H1 (cell line): ENCODE data around the gene TOP3A. TPM values are rescaled to one million over a fixed set of nuclear protein-coding genes. Genes with fewer than 3 reads are reported as not detected.

ENCODE experiments used
- CTCF ChIA-PET: fragments of 300-600 bp; sonication (Branson Sonifier 250); formaldehyde crosslinking; loops from one replicate; lab custom pipeline; 2021; ENCODE audit not compliant: partially characterized antibody; lab: Charles Lee
- POLR2A ChIA-PET: fragments of 300-600 bp; sonication (Branson Sonifier 250); formaldehyde crosslinking; loops from one replicate; lab custom pipeline; 2021; ENCODE audit warnings: inconsistent platforms; ENCODE audit not compliant: partially characterized antibody; lab: Charles Lee
- DNase-seq, 2 experiments: peaks; one replicate each; pipeline versions ENCODE4 v3.0.0 to v3.0.0-alpha.2; 2010 to 2022; ENCODE audit warnings: low spot score in 2 of 2, low read depth in 1 of 2, mixed read lengths in 1 of 2
- FAIRE-seq: peaks from 2 replicates; lab custom pipeline; 2011; peaks lifted over from hg19 to GRCh38; lab: Jason Lieb, UNC
- H2AFZ ChIP-seq: 2 replicates; pipeline ENCODE4 v1.8.1; 2012; ENCODE audit warnings: low read length, inconsistent platforms
- H2AK5ac ChIP-seq: 2 replicates; pipeline ENCODE4 v1.6.1; 2013; ENCODE audit warnings: low read depth, low read length
- H2BK120ac ChIP-seq: replicated peaks from 2 replicates; pipeline ENCODE3; 2013; ENCODE audit warnings: low read depth, low read length, inconsistent platforms
- H2BK12ac ChIP-seq: 2 replicates; pipeline ENCODE4 v1.6.1; 2013; ENCODE audit warnings: low read depth, low read length
- H2BK15ac ChIP-seq: 2 replicates; pipeline ENCODE4 v1.6.1; 2013; ENCODE audit warnings: low read length
- H2BK20ac ChIP-seq: 2 replicates; pipeline ENCODE4 v1.6.1; 2013; ENCODE audit warnings: low read length
- H2BK5ac ChIP-seq: 2 replicates; pipeline ENCODE4 v1.6.1; 2013; ENCODE audit warnings: low read depth, low read length
- H3K14ac ChIP-seq: 2 replicates; pipeline ENCODE4 v1.6.1; 2013; ENCODE audit warnings: inconsistent platforms; ENCODE audit not compliant: insufficient read length
- H3K18ac ChIP-seq: 2 replicates; pipeline ENCODE4 v1.6.1; 2013; ENCODE audit warnings: low read length; ENCODE audit errors: extremely low read depth
- H3K23ac ChIP-seq: 2 replicates; pipeline ENCODE4 v1.6.1; 2013; ENCODE audit warnings: inconsistent platforms; ENCODE audit not compliant: insufficient read length
- H3K23me2 ChIP-seq: 2 replicates; pipeline ENCODE4 v1.6.1; 2013; ENCODE audit warnings: low read depth, low read length
- H3K27ac ChIP-seq: 2 replicates; pipeline ENCODE4 v1.6.1; 2011; ENCODE audit warnings: low read depth, low read length, inconsistent platforms
- H3K27me3 ChIP-seq, 4 experiments: replicated peaks in 1 of 4; 1 replicate in 1 of 4; 2 replicates in 3 of 4; pipeline versions ENCODE4 v1.6.1 to v1.8.1; 2011 to 2013; ENCODE audit warnings: low read length in 3 of 4, mild to moderate bottlenecking in 3 of 4, inconsistent platforms in 2 of 4, mixed read lengths in 2 of 4, moderate library complexity in 1 of 4; ENCODE audit not compliant: control insufficient read depth in 3 of 4, insufficient read depth in 3 of 4; ENCODE audit errors: extremely low read depth in 1 of 4
- H3K36me3 ChIP-seq, 4 experiments: 2 replicates each; pipeline versions ENCODE4 v1.6.1 to v1.8.1; 2011 to 2013; ENCODE audit warnings: mild to moderate bottlenecking in 4 of 4, low read length in 3 of 4, moderate library complexity in 2 of 4, control low read depth in 1 of 4, inconsistent platforms in 1 of 4; ENCODE audit not compliant: insufficient read depth in 4 of 4, control insufficient read depth in 2 of 4
- H3K4ac ChIP-seq: replicated peaks from 2 replicates; pipeline ENCODE3; 2013; ENCODE audit warnings: low read length, low read depth, mixed read lengths, inconsistent platforms; ENCODE audit not compliant: insufficient read length
- H3K4me1 ChIP-seq, 4 experiments: replicated peaks in 1 of 4; 1 replicate in 1 of 4; 2 replicates in 3 of 4; pipeline versions ENCODE4 v1.6.1 to v1.8.1; 2011 to 2013; ENCODE audit warnings: low read length in 3 of 4, inconsistent platforms in 2 of 4, mixed read lengths in 1 of 4; ENCODE audit not compliant: insufficient read depth in 4 of 4, control insufficient read depth in 3 of 4
- H3K4me2 ChIP-seq, 2 experiments: 2 replicates each; pipeline versions ENCODE4 v1.6.1 to v1.8.1; 2011 to 2013; ENCODE audit warnings: low read depth in 2 of 2, low read length in 2 of 2, control low read depth in 1 of 2, inconsistent platforms in 1 of 2, mild to moderate bottlenecking in 1 of 2; ENCODE audit not compliant: insufficient read depth in 1 of 2
- H3K4me3 ChIP-seq, 4 experiments: fragments of 200-600, 300-600 bp in 1 of 4; sonication (generic), shearing (Covaris generic), sonication (Bioruptor Twin) in 1 of 4; 2 replicates each; pipeline versions ENCODE4 v1.5.1 to v1.8.1; 2011 to 2016; ENCODE audit warnings: low read length in 4 of 4, low read depth in 3 of 4, control low read depth in 2 of 4, inconsistent platforms in 2 of 4, mild to moderate bottlenecking in 2 of 4, mixed read lengths in 1 of 4, moderate library complexity in 1 of 4; ENCODE audit not compliant: insufficient read depth in 2 of 4; ENCODE audit errors: extremely low read depth in 1 of 4
- H3K56ac ChIP-seq: replicated peaks from 2 replicates; pipeline ENCODE3; 2013; ENCODE audit warnings: low read depth, mild to moderate bottlenecking, mixed read lengths, low read length, inconsistent platforms; ENCODE audit not compliant: insufficient read length
- H3K79me1 ChIP-seq: 2 replicates; pipeline ENCODE4 v1.6.1; 2013; ENCODE audit warnings: low read depth, low read length, control low read depth
- H3K79me2 ChIP-seq, 2 experiments: 2 replicates each; pipeline versions ENCODE4 v1.6.1 to v1.8.1; 2012 to 2013; ENCODE audit warnings: low read length in 2 of 2, mild to moderate bottlenecking in 2 of 2, inconsistent platforms in 1 of 2; ENCODE audit not compliant: insufficient read depth in 2 of 2, control insufficient read depth in 1 of 2
- H3K9ac ChIP-seq, 4 experiments: replicated peaks in 1 of 4; 1 replicate in 1 of 4; 2 replicates in 3 of 4; pipeline versions ENCODE4 v1.6.1 to v1.8.1; 2011 to 2013; ENCODE audit warnings: low read depth in 3 of 4, low read length in 3 of 4, control low read depth in 2 of 4, mild to moderate bottlenecking in 2 of 4, moderate library complexity in 2 of 4, inconsistent platforms in 1 of 4; ENCODE audit errors: extremely low read depth in 1 of 4
- H3K9me3 ChIP-seq, 2 experiments: 2 replicates each; pipeline versions ENCODE4 v1.6.1 to v1.8.1; 2012 to 2013; ENCODE audit warnings: mild to moderate bottlenecking in 2 of 2, moderate library complexity in 2 of 2, control low read depth in 1 of 2, inconsistent platforms in 1 of 2, low read depth in 1 of 2, low read length in 1 of 2, mixed read lengths in 1 of 2; ENCODE audit not compliant: insufficient read depth in 2 of 2
- H4K20me1 ChIP-seq, 2 experiments: replicated peaks in 1 of 2; 2 replicates each; pipeline versions ENCODE3 to v1.8.1; 2011 to 2013; ENCODE audit warnings: inconsistent platforms in 2 of 2, low read length in 2 of 2, mild to moderate bottlenecking in 1 of 2; ENCODE audit not compliant: insufficient read depth in 2 of 2, control insufficient read depth in 1 of 2
- H4K5ac ChIP-seq: 2 replicates; pipeline ENCODE4 v1.6.1; 2013; ENCODE audit warnings: low read length, low read depth, mixed read lengths, inconsistent platforms; ENCODE audit not compliant: insufficient read length
- H4K8ac ChIP-seq: 2 replicates; pipeline ENCODE4 v1.8.0; 2013; ENCODE audit warnings: mild to moderate bottlenecking, moderate library complexity, low read length, inconsistent platforms; ENCODE audit not compliant: insufficient read depth; ENCODE audit errors: extremely low read depth
- H4K91ac ChIP-seq: replicated peaks from 2 replicates; pipeline ENCODE3; 2013; ENCODE audit warnings: low read length, mixed read lengths, inconsistent platforms; ENCODE audit not compliant: insufficient read length
- CEBPB ChIP-seq: IDR thresholded peaks from 2 replicates; pipeline ENCODE4 v1.6.1; 2012; ENCODE audit warnings: low read depth, low read length
- CTCF ChIP-seq, 3 experiments: IDR thresholded peaks; 1 replicate in 2 of 3; 2 replicates in 1 of 3; pipeline versions ENCODE4 v1.5.1 to v1.6.1; 2011; ENCODE audit warnings: low read length in 3 of 3, mild to moderate bottlenecking in 3 of 3, inconsistent platforms in 2 of 3, low read depth in 1 of 3, moderate library complexity in 1 of 3; ENCODE audit not compliant: insufficient read depth in 1 of 3; ENCODE audit errors: control extremely low read depth in 1 of 3
- JUN ChIP-seq: IDR thresholded peaks from 2 replicates; pipeline ENCODE4 v1.6.1; 2011; ENCODE audit warnings: low read depth, mild to moderate bottlenecking, improper control_type of control experiment, low read length
- RAD21 ChIP-seq, 2 experiments: IDR thresholded peaks in 1 of 2; conservative IDR thresholded peaks in 1 of 2; 2 replicates each; pipeline ENCODE4 v1.6.1; 2011; ENCODE audit warnings: low read depth in 2 of 2, low read length in 2 of 2, improper control_type of control experiment in 1 of 2, inconsistent platforms in 1 of 2, mild to moderate bottlenecking in 1 of 2, moderate library complexity in 1 of 2
- SAP30 ChIP-seq: fragments of 300-600 bp; sonication (generic); IDR thresholded peaks from 2 replicates; pipeline ENCODE4 v1.7.1; 2012; ENCODE audit warnings: low read length, moderate library complexity, mild to moderate bottlenecking, inconsistent platforms; ENCODE audit not compliant: insufficient read depth, insufficient replicate concordance
- YY1 ChIP-seq: IDR thresholded peaks from 2 replicates; pipeline ENCODE4 v1.6.1; 2011; ENCODE audit warnings: low read depth, mild to moderate bottlenecking, low read length
- WGBS, 2 experiments: shearing (Covaris generic) in 1 of 2; methylation state at CpG; one replicate each; pipeline versions ENCODE4 v1.1.6 to v1.1.7; 2013 to 2015; ENCODE audit warnings: low lambda C conversion rate in 2 of 2, mixed read lengths in 2 of 2, inconsistent platforms in 1 of 2, low coverage in 1 of 2, missing lambda C conversion rate in 1 of 2; ENCODE audit not compliant: insufficient replicate concordance in 2 of 2, insufficient coverage in 1 of 2, insufficient read length in 1 of 2; ENCODE audit errors: extremely low coverage in 1 of 2, missing lambda C conversion rate in 1 of 2; 5-methylcytosine and 5-hydroxymethylcytosine counted together
- polyA plus RNA-seq, 7 experiments: library from polyadenylated mRNA; depleted of rRNA in 3 of 7; stranded (reverse) in 5 of 7; unstranded in 2 of 7; fragments of >200 nt in 5 of 7; fragments of 200-250 nt in 2 of 7; gene quantifications; 1 replicate in 5 of 7; 2 replicates in 1 of 7; 4 replicates in 1 of 7; pipeline versions ENCODE4 v1.2.1 to v1.2.3, GENCODE V29; 2011 to 2013; ENCODE audit warnings: missing spikeins in 2 of 7, mixed read lengths in 2 of 7
- total RNA-seq: library from RNA; stranded (reverse); fragmentation: NEBNext Ultra II Directional; extraction: Animal tissue kit (Norgen Biotek cat#: 25700); gene quantifications from 2 replicates; pipeline ENCODE4 v1.2.1, GENCODE V29; 2021

The TOP3A gene
- total and polyA plus RNA-seq, 2 of the 8 experiments (the other 6 are each of a cell fraction or from before 2014, with no cell fraction given), result 23.4 to 54.3 TPM

GRCh38 chr17:18324140-18325050, 9.6 kb upstream of the TOP3A start:
- FAIRE-seq (no peak), DNase-seq (no peak)
- Histone ChIP-seq H3K27me3 (no peaks in the 10 kb centered on the region), H2BK5ac (no peak overlapping the region; the same call in 1 of the 2 replicates), H3K14ac (no peak overlapping the region), H2BK20ac (no peak overlapping the region), H3K36me3 (peaks cover 18 to 41% (median 24%) of the 10 kb centered on the region in 4 experiments), H3K23me2 (no peaks in the 10 kb centered on the region), H2BK12ac (no peak overlapping the region), H3K56ac (no peak overlapping the region), H4K8ac (no peak overlapping the region), H3K4me1 (no peaks in the 10 kb centered on the region; a peak in 1 of 7 replicates), H4K91ac (no peak overlapping the region), H3K18ac (no peak overlapping the region), H3K4ac (no peak overlapping the region), H3K4me2 (no peak overlapping the region), H3K4me3 (no peak overlapping the region), H3K9me3 (no peaks in the 10 kb centered on the region), H4K5ac (no peak overlapping the region), H2BK120ac (no peak overlapping the region), H3K23ac (no peak overlapping the region), H2AFZ (no peak overlapping the region), H3K79me2 (peaks cover 0 to 11% of the 10 kb centered on the region in 2 experiments; a peak in 1 of 4 replicates), H2BK15ac (no peak overlapping the region), H3K27ac (no peak overlapping the region), H3K79me1 (peaks cover 8% of the 10 kb centered on the region), H3K9ac (no peak overlapping the region), H2AK5ac (no peak overlapping the region), H4K20me1 (peaks cover under 1 to 19% of the 10 kb centered on the region in 2 experiments)
- CTCF ChIA-PET, result interaction anchor here (1.0 to 1.5 kb wide), 4 partner anchors 8 to 77 kb away, joined by 3 to 4 read pairs (median 4); partner anchors contain the start of gene SHMT1
- POLR2A ChIA-PET, result interaction anchor here (0.9 to 8.8 kb wide), 5 partner anchors 8 to 28 kb away, joined by 3 to 52 read pairs (median 3); partner anchors contain the start of genes SMCR8 and TOP3A
- peak; percentile 9 to 29; a peak in 2 of 4 replicates for TF ChIP-seq RAD21 (IDR thresholded peaks at IDR 0.05 in 1 of 2, conservative IDR thresholded peaks at IDR 0.05 in 1 of 2; ENCODE audit: low read depth in 2 of 2, low read length in 2 of 2)
- no peak for TF ChIP-seq YY1
- no peak for TF ChIP-seq CEBPB
- no peak for TF ChIP-seq JUN
- TF ChIP-seq SAP30, result no peak
- peak in 1 of 3 experiments; percentile 31; a peak in 1 of 4 replicates for TF ChIP-seq CTCF (IDR thresholded peaks at IDR 0.05; ENCODE audit: control extremely low read depth in 1 of 3, insufficient read depth in 1 of 3, low read depth in 1 of 3, low read length in 3 of 3)
- 90% methylated on average over 27 of the region's 27 CpGs; no CpG with 5 or more reads in 1 of the 2 experiments for WGBS, 2 experiments
